Measurements from ENCODE around the gene IL21R. TPM values are rescaled to one million over a fixed set of nuclear protein-coding genes. Genes with fewer than 3 reads are reported as not detected.

IL21R gene
- total and polyA plus RNA-seq, 9 donors, result 0.04 to 0.71 (median 0.26) TPM

- Histone ChIP-seq H3K27ac (ENCODE audit: low read length) (no peak overlapping the region), H3K27me3 (ENCODE audit: control insufficient read depth, insufficient read depth, low read length) (no peaks in the 10 kb centered on the region), H3K9me3 (replicated peaks; ENCODE audit: control insufficient read depth, low read depth, low read length) (peaks cover 14% of the 10 kb centered on the region), H3K4me1 (ENCODE audit: control insufficient read depth, insufficient read depth, low read length) (peaks cover 8% of the 10 kb centered on the region), H3K4me3 (ENCODE audit: low read length) (no peak overlapping the region), H3K36me3 (ENCODE audit: control insufficient read depth, insufficient read depth, low read length) (no peaks in the 10 kb centered on the region)
- WGBS (ENCODE audit: insufficient coverage), result 100% methylated on average over 1 of the region's 2 CpGs
- no peak for DNase-seq
Measured at GRCh38 chr16:27444015-27444414, 42.0 kb downstream of the IL21R start.

- H3K27ac ChIP-seq (ENCODE audit: low read length), result no peak overlapping the region
- DNase-seq, result no peak
- H3K36me3 ChIP-seq (ENCODE audit: control insufficient read depth, insufficient read depth, low read length), result no peaks in the 10 kb centered on the region
- H3K4me3 ChIP-seq (ENCODE audit: low read length), result no peak overlapping the region
- H3K4me1 ChIP-seq (ENCODE audit: control insufficient read depth, insufficient read depth, low read length), result peaks cover 8% of the 10 kb centered on the region
- H3K9me3 ChIP-seq (replicated peaks; ENCODE audit: control insufficient read depth, low read depth, low read length), result peaks cover 14% of the 10 kb centered on the region
- peaks cover under 1% of the 10 kb centered on the region for H3K27me3 ChIP-seq (ENCODE audit: control insufficient read depth, insufficient read depth, low read length)
- WGBS (ENCODE audit: insufficient coverage), result 100% methylated on average over 3 of the region's 5 CpGs
Measured at GRCh38 chr16:27444470-27444869, 42.5 kb downstream of the IL21R start.

- WGBS (ENCODE audit: insufficient coverage), result 94% methylated on average over 7 of the region's 12 CpGs
- Histone ChIP-seq H3K9me3 (replicated peaks; ENCODE audit: control insufficient read depth, low read depth, low read length) (peaks cover 14% of the 10 kb centered on the region), H3K4me1 (ENCODE audit: control insufficient read depth, insufficient read depth, low read length) (peaks cover 16% of the 10 kb centered on the region), H3K36me3 (ENCODE audit: control insufficient read depth, insufficient read depth, low read length) (no peaks in the 10 kb centered on the region), H3K27me3 (ENCODE audit: control insufficient read depth, insufficient read depth, low read length) (peaks cover 6% of the 10 kb centered on the region), H3K27ac (ENCODE audit: low read length) (no peak overlapping the region), H3K4me3 (ENCODE audit: low read length) (no peak overlapping the region)
- DNase-seq, result no peak
Measured at GRCh38 chr16:27445502-27446175, 43.7 kb downstream of the IL21R start.

GRCh38 chr16:27446721-27447120 lies 44.7 kb downstream of the IL21R start:
- H3K4me1 ChIP-seq (ENCODE audit: control insufficient read depth, insufficient read depth, low read length), result peaks cover 16% of the 10 kb centered on the region
- DNase-seq, result no peak
- peaks cover 14% of the 10 kb centered on the region for H3K9me3 ChIP-seq (replicated peaks; ENCODE audit: control insufficient read depth, low read depth, low read length)
- no peak overlapping the region for H3K4me3 ChIP-seq (ENCODE audit: low read length)
- H3K27me3 ChIP-seq (ENCODE audit: control insufficient read depth, insufficient read depth, low read length), result peaks cover 6% of the 10 kb centered on the region
- H3K36me3 ChIP-seq (ENCODE audit: control insufficient read depth, insufficient read depth, low read length), result no peaks in the 10 kb centered on the region
- WGBS (ENCODE audit: insufficient coverage), result 88% methylated on average over 1 of the region's 4 CpGs
- H3K27ac ChIP-seq (ENCODE audit: low read length), result no peak overlapping the region

- DNase-seq, result no peak
- WGBS (ENCODE audit: insufficient coverage), result 100% methylated on average over 3 of the region's 5 CpGs
- H3K4me3 ChIP-seq (ENCODE audit: low read length), result no peak overlapping the region
- peaks cover 14% of the 10 kb centered on the region for H3K9me3 ChIP-seq (replicated peaks; ENCODE audit: control insufficient read depth, low read depth, low read length)
- no peaks in the 10 kb centered on the region for H3K36me3 ChIP-seq (ENCODE audit: control insufficient read depth, insufficient read depth, low read length)
- no peak overlapping the region for H3K27ac ChIP-seq (ENCODE audit: low read length)
- peaks cover 16% of the 10 kb centered on the region for H3K4me1 ChIP-seq (ENCODE audit: control insufficient read depth, insufficient read depth, low read length)
- peaks cover 6% of the 10 kb centered on the region for H3K27me3 ChIP-seq (ENCODE audit: control insufficient read depth, insufficient read depth, low read length)
Measured at GRCh38 chr16:27447301-27447700, 45.3 kb downstream of the IL21R start.

GRCh38 chr16:27448532-27449433 lies 46.8 kb downstream of the IL21R start:
- 43% methylated on average over 19 of the region's 19 CpGs for WGBS (ENCODE audit: insufficient coverage)
- Histone ChIP-seq H3K36me3 (ENCODE audit: control insufficient read depth, insufficient read depth, low read length) (no peaks in the 10 kb centered on the region), H3K27ac (ENCODE audit: low read length) (no peak overlapping the region), H3K4me1 (ENCODE audit: control insufficient read depth, insufficient read depth, low read length) (peaks cover 16% of the 10 kb centered on the region), H3K27me3 (ENCODE audit: control insufficient read depth, insufficient read depth, low read length) (peaks cover 6% of the 10 kb centered on the region), H3K4me3 (ENCODE audit: low read length) (no peak overlapping the region), H3K9me3 (replicated peaks; ENCODE audit: control insufficient read depth, low read depth, low read length) (peaks cover 14% of the 10 kb centered on the region)
- peak; percentile 50 for DNase-seq

- Histone ChIP-seq H3K4me1 (ENCODE audit: control insufficient read depth, insufficient read depth, low read length) (peaks cover 16% of the 10 kb centered on the region), H3K9me3 (replicated peaks; ENCODE audit: control insufficient read depth, low read depth, low read length) (peaks cover 9% of the 10 kb centered on the region), H3K4me3 (ENCODE audit: low read length) (no peak overlapping the region), H3K27ac (ENCODE audit: low read length) (no peak overlapping the region), H3K27me3 (ENCODE audit: control insufficient read depth, insufficient read depth, low read length) (peaks cover 6% of the 10 kb centered on the region), H3K36me3 (ENCODE audit: control insufficient read depth, insufficient read depth, low read length) (no peaks in the 10 kb centered on the region)
- WGBS (ENCODE audit: insufficient coverage), result 23% methylated on average over 28 of the region's 31 CpGs
- no peak for DNase-seq
Measured at GRCh38 chr16:27449434-27450195, 47.6 kb downstream of the IL21R start.

- WGBS (ENCODE audit: insufficient coverage), result no CpG with 5 or more reads among the region's 5 CpGs
- DNase-seq, result no peak
- no peak overlapping the region for H3K27ac ChIP-seq (ENCODE audit: low read length)
- H3K36me3 ChIP-seq (ENCODE audit: control insufficient read depth, insufficient read depth, low read length), result no peaks in the 10 kb centered on the region
- H3K27me3 ChIP-seq (ENCODE audit: control insufficient read depth, insufficient read depth, low read length), result peaks cover 6% of the 10 kb centered on the region
- H3K4me3 ChIP-seq (ENCODE audit: low read length), result no peak overlapping the region
- H3K4me1 ChIP-seq (ENCODE audit: control insufficient read depth, insufficient read depth, low read length), result peaks cover 16% of the 10 kb centered on the region
- H3K9me3 ChIP-seq (replicated peaks; ENCODE audit: control insufficient read depth, low read depth, low read length), result peaks cover 5% of the 10 kb centered on the region
Measured at GRCh38 chr16:27450196-27450549, 48.2 kb downstream of the IL21R start.

GRCh38 chr16:27452569-27453493 lies 50.9 kb downstream of the IL21R start:
- DNase-seq, result no peak
- H3K27ac ChIP-seq (ENCODE audit: low read length), result no peak overlapping the region
- H3K9me3 ChIP-seq (replicated peaks; ENCODE audit: control insufficient read depth, low read depth, low read length), result no peaks in the 10 kb centered on the region
- H3K4me1 ChIP-seq (ENCODE audit: control insufficient read depth, insufficient read depth, low read length), result peaks cover 19% of the 10 kb centered on the region
- H3K4me3 ChIP-seq (ENCODE audit: low read length), result no peak overlapping the region
- no peaks in the 10 kb centered on the region for H3K36me3 ChIP-seq (ENCODE audit: control insufficient read depth, insufficient read depth, low read length)
- WGBS (ENCODE audit: insufficient coverage), result 68% methylated on average over 15 of the region's 16 CpGs
- peaks cover 6% of the 10 kb centered on the region for H3K27me3 ChIP-seq (ENCODE audit: control insufficient read depth, insufficient read depth, low read length)
